Parathyroid adenoma (tissue), 2 donors: ENCODE data around the gene CXCR1.

Experiments used
- H2AFZ ChIP-seq: fragments of 300-600 bp; sonication (generic); one replicate; pipeline ENCODE4 v1.7.0; 2017; ENCODE audit warnings: antibody characterized with exemption, mild to moderate bottlenecking
- H3K27ac ChIP-seq: fragments of 300-600 bp; sonication (generic); one replicate; pipeline ENCODE4 v1.7.0; 2017
- H3K27me3 ChIP-seq: fragments of 300-600 bp; sonication (generic); one replicate; pipeline ENCODE4 v1.7.0; 2017; ENCODE audit warnings: low read length; ENCODE audit not compliant: control insufficient read depth, insufficient read depth
- H3K36me3 ChIP-seq: fragments of 300-600 bp; sonication (generic); one replicate; pipeline ENCODE4 v1.7.0; 2017; ENCODE audit warnings: low read length; ENCODE audit not compliant: control insufficient read depth, insufficient read depth
- H3K4me1 ChIP-seq: fragments of 300-600 bp; sonication (generic); one replicate; pipeline ENCODE4 v1.7.0; 2017; ENCODE audit warnings: control low read depth
- H3K4me2 ChIP-seq: fragments of 300-600 bp; sonication (generic); one replicate; pipeline ENCODE4 v1.7.0; 2017; ENCODE audit warnings: low read length
- H3K4me3 ChIP-seq: fragments of 300-600 bp; sonication (generic); one replicate; pipeline ENCODE4 v1.7.0; 2017; ENCODE audit warnings: low read depth, low read length
- H3K79me2 ChIP-seq: fragments of 300-600 bp; sonication (generic); one replicate; pipeline ENCODE4 v1.7.0; 2017; ENCODE audit warnings: control low read depth
- H3K9ac ChIP-seq: fragments of 300-600 bp; sonication (generic); one replicate; pipeline ENCODE4 v1.7.0; 2017; ENCODE audit warnings: mild to moderate bottlenecking
- H3K9me3 ChIP-seq: fragments of 300-600 bp; sonication (generic); one replicate; pipeline ENCODE4 v1.7.0; 2017; ENCODE audit warnings: low read length; ENCODE audit not compliant: control insufficient read depth
- CTCF ChIP-seq: fragments of 300-600 bp; sonication (generic); IDR thresholded peaks from one replicate; pipeline ENCODE4 v1.7.0; 2017; ENCODE audit warnings: antibody characterized with exemption, mild to moderate bottlenecking
- donor health status: primary hyperparathyroidism.

The CXCR1 gene

GRCh38 chr2:218196974-218197373 lies 30.2 kb upstream of the CXCR1 start:
- H3K27me3 ChIP-seq, result no peaks in the 10 kb centered on the region
- no peak for TF ChIP-seq CTCF
- H3K4me2 ChIP-seq, result no peak overlapping the region
- H2AFZ ChIP-seq, result no peak overlapping the region
- H3K4me3 ChIP-seq, result no peak overlapping the region
- no peaks in the 10 kb centered on the region for H3K4me1 ChIP-seq
- H3K36me3 ChIP-seq, result no peaks in the 10 kb centered on the region
- no peaks in the 10 kb centered on the region for H3K79me2 ChIP-seq
- no peaks in the 10 kb centered on the region for H3K9me3 ChIP-seq
- no peak overlapping the region for H3K9ac ChIP-seq
- no peak overlapping the region for H3K27ac ChIP-seq

- no peak for TF ChIP-seq CTCF
- Histone ChIP-seq H2AFZ (no peak overlapping the region), H3K36me3 (no peaks in the 10 kb centered on the region), H3K9ac (no peak overlapping the region), H3K4me2 (no peak overlapping the region), H3K27ac (no peak overlapping the region), H3K4me1 (no peaks in the 10 kb centered on the region), H3K27me3 (no peaks in the 10 kb centered on the region), H3K79me2 (no peaks in the 10 kb centered on the region), H3K9me3 (no peaks in the 10 kb centered on the region), H3K4me3 (no peak overlapping the region)
Observed at GRCh38 chr2:218194880-218195279, 28.1 kb upstream of the CXCR1 start.

- H3K27ac ChIP-seq, result no peak overlapping the region
- no peak overlapping the region for H3K4me2 ChIP-seq
- H3K4me3 ChIP-seq, result no peak overlapping the region
- H2AFZ ChIP-seq, result no peak overlapping the region
- no peaks in the 10 kb centered on the region for H3K27me3 ChIP-seq
- no peaks in the 10 kb centered on the region for H3K36me3 ChIP-seq
- H3K4me1 ChIP-seq, result no peaks in the 10 kb centered on the region
- H3K9ac ChIP-seq, result no peak overlapping the region
- H3K9me3 ChIP-seq, result no peaks in the 10 kb centered on the region
- no peaks in the 10 kb centered on the region for H3K79me2 ChIP-seq
- no peak for TF ChIP-seq CTCF
Observed at GRCh38 chr2:218193701-218194100, 26.9 kb upstream of the CXCR1 start.

- no peak overlapping the region for H3K4me2 ChIP-seq
- H3K27me3 ChIP-seq, result no peaks in the 10 kb centered on the region
- no peaks in the 10 kb centered on the region for H3K4me1 ChIP-seq
- no peaks in the 10 kb centered on the region for H3K79me2 ChIP-seq
- no peak for TF ChIP-seq CTCF
- no peak overlapping the region for H3K9ac ChIP-seq
- H3K4me3 ChIP-seq, result no peak overlapping the region
- no peaks in the 10 kb centered on the region for H3K9me3 ChIP-seq
- no peaks in the 10 kb centered on the region for H3K36me3 ChIP-seq
- no peak overlapping the region for H2AFZ ChIP-seq
- H3K27ac ChIP-seq, result no peak overlapping the region
Observed at GRCh38 chr2:218192902-218193430, 26.2 kb upstream of the CXCR1 start.

GRCh38 chr2:218188528-218188927 lies 21.8 kb upstream of the CXCR1 start:
- Histone ChIP-seq H2AFZ (no peak overlapping the region), H3K9me3 (no peaks in the 10 kb centered on the region), H3K79me2 (no peaks in the 10 kb centered on the region), H3K9ac (no peak overlapping the region), H3K4me2 (no peak overlapping the region), H3K27me3 (no peaks in the 10 kb centered on the region), H3K4me1 (peaks cover 9% of the 10 kb centered on the region), H3K36me3 (no peaks in the 10 kb centered on the region), H3K27ac (no peak overlapping the region), H3K4me3 (no peak overlapping the region)
- TF ChIP-seq CTCF, result no peak
